Testis (tissue), 3 donors: ENCODE results near the gene IL20RB. TPM values are rescaled to one million over a fixed set of nuclear protein-coding genes. Genes with fewer than 3 reads are reported as not detected.

Experiments
- DNase-seq: peaks from one replicate; pipeline ENCODE4 v3.0.0-alpha.2; 2019
- H3K27ac ChIP-seq, 2 donors: fragments of 200-600 bp; sonication (generic); one replicate each; pipeline ENCODE4 v1.5.1; 2019
- H3K27me3 ChIP-seq: fragments of 200-600 bp; sonication (generic); one replicate; pipeline ENCODE4 v1.5.1; 2019
- H3K36me3 ChIP-seq: fragments of 200-600 bp; sonication (generic); one replicate; pipeline ENCODE4 v1.5.1; 2017; ENCODE audit warnings: low read depth; ENCODE audit errors: missing control alignments
- H3K4me1 ChIP-seq: fragments of 200-600 bp; sonication (generic); one replicate; pipeline ENCODE4 v1.5.1; 2019
- H3K4me3 ChIP-seq, 2 donors: fragments of 200-600 bp; sonication (generic); one replicate each; pipeline ENCODE4 v1.5.1; 2017 to 2019
- H3K9me3 ChIP-seq: fragments of 200-600 bp; sonication (generic); one replicate; pipeline ENCODE4 v1.5.1; 2017
- CTCF ChIP-seq, 3 experiments: fragments of 450-650 bp in 2 of 3; fragments of 200-600 bp in 1 of 3; sonication (generic) in 1 of 3; IDR thresholded peaks; one replicate each; pipeline ENCODE4 v1.5.1; 2016 to 2019; ENCODE audit warnings: antibody characterized with exemption in 3 of 3, mild to moderate bottlenecking in 2 of 3, moderate library complexity in 1 of 3
- POLR2A ChIP-seq: fragments of 450-650 bp; IDR thresholded peaks from one replicate; pipeline ENCODE4 v1.6.1; 2017; ENCODE audit warnings: antibody characterized with exemption, mild to moderate bottlenecking, moderate library complexity
- WGBS, 2 donors: methylation state at CpG; one replicate each; pipeline ENCODE4 v1.1.5; 2018; 5-methylcytosine and 5-hydroxymethylcytosine counted together
- intact Hi-C: fragments of 100-400 bp; cut with DNase I; formaldehyde crosslinking; loops from one replicate; pipeline ENCODE4 v1.15.1; 2023; ENCODE audit warnings: low total_unique reads
- polyA plus RNA-seq: library from polyadenylated mRNA; stranded (reverse); fragments of 350-450 nt; fragmentation: Illumina TruSeq; extraction: RNeasy Lipid Tissue Mini Kit (QIAGEN cat#74804); gene quantifications from one replicate; pipeline ENCODE4 v1.2.3, GENCODE V29; 2014; ENCODE audit warnings: low read depth, low replicate concordance; ENCODE audit not compliant: insufficient read depth
- total RNA-seq, 2 donors: library from RNA; depleted of rRNA; stranded (reverse); fragments of >200 nt; gene quantifications; one replicate each; pipeline ENCODE4 v1.2.3, GENCODE V29; 2016

The IL20RB gene
- total and polyA plus RNA-seq, 3 donors from 2014 or later: 2.0 to 12.5 (median 3.5) TPM

GRCh38 chr3:136932523-136932922 is 25.3 kb upstream of the IL20RB start:
- no peaks in the 10 kb centered on the region for H3K36me3 ChIP-seq
- no peak overlapping the region for H3K27ac ChIP-seq
- TF ChIP-seq POLR2A: no peak
- no peak for TF ChIP-seq CTCF (IDR thresholded peaks at IDR 0.05)
- WGBS, 2 donors: 83% methylated on average over 1 of the region's 1 CpG
- intact Hi-C loops: no loop called here
- H3K9me3 ChIP-seq: no peaks in the 10 kb centered on the region
- DNase-seq: no peak
- no peak overlapping the region for H3K4me3 ChIP-seq
- H3K27me3 ChIP-seq: no peaks in the 10 kb centered on the region
- H3K4me1 ChIP-seq: peaks cover 2% of the 10 kb centered on the region

- TF ChIP-seq CTCF (IDR thresholded peaks at IDR 0.05) (no peak), POLR2A (no peak)
- Histone ChIP-seq H3K4me3 (no peak overlapping the region), H3K4me1 (peaks cover 2% of the 10 kb centered on the region), H3K27ac (no peak overlapping the region), H3K27me3 (no peaks in the 10 kb centered on the region), H3K36me3 (no peaks in the 10 kb centered on the region), H3K9me3 (no peaks in the 10 kb centered on the region)
- WGBS, 2 donors: 80 to 87% methylated on average over 1 of the region's 1 CpG
- no peak for DNase-seq
- intact Hi-C loops: no loop called here
Observed at GRCh38 chr3:136932978-136933772, 24.6 kb upstream of the IL20RB start.

GRCh38 chr3:136937175-136937574 is 20.6 kb upstream of the IL20RB start:
- H3K4me3 ChIP-seq: no peak overlapping the region
- no peak overlapping the region for H3K27ac ChIP-seq
- H3K27me3 ChIP-seq: no peaks in the 10 kb centered on the region
- intact Hi-C loops: no loop called here
- H3K36me3 ChIP-seq: no peaks in the 10 kb centered on the region
- DNase-seq: no peak
- 93 to 100% methylated on average over 1 of the region's 1 CpG for WGBS, 2 donors
- no peaks in the 10 kb centered on the region for H3K4me1 ChIP-seq
- TF ChIP-seq CTCF (IDR thresholded peaks at IDR 0.05): no peak
- no peak for TF ChIP-seq POLR2A
- H3K9me3 ChIP-seq: no peaks in the 10 kb centered on the region

GRCh38 chr3:136937851-136938250 is 19.9 kb upstream of the IL20RB start:
- H3K27ac ChIP-seq: no peak overlapping the region
- no peak for DNase-seq

More at GRCh38 chr3:136937851-136938250, 19.9 kb upstream of the IL20RB start:
- Histone ChIP-seq H3K36me3 (no peaks in the 10 kb centered on the region), H3K27me3 (no peaks in the 10 kb centered on the region), H3K4me3 (no peak overlapping the region), H3K4me1 (no peaks in the 10 kb centered on the region), H3K9me3 (no peaks in the 10 kb centered on the region)
- WGBS, 2 donors: 58 to 66% methylated on average over 2 of the region's 2 CpGs
- intact Hi-C loops: no loop called here
- TF ChIP-seq CTCF (IDR thresholded peaks at IDR 0.05) (no peak), POLR2A (no peak)
